Upper lobe of left lung (tissue), 6 donors: ENCODE data around the gene SGK2. TPM values are rescaled to one million over a fixed set of nuclear protein-coding genes. Genes with fewer than 3 reads are reported as not detected.

Experiments used
- ATAC-seq, 2 donors: fragments of 200-7000 bp; cut with Tn5 transposase; one replicate each; pipeline ENCODE4 v1.9.1; 2022; ENCODE audit warnings: mild to moderate bottlenecking in 2 of 2, moderate library complexity in 2 of 2; ENCODE audit not compliant: low FRiP score in 2 of 2
- DNase-seq, 2 donors: peaks; one replicate each; pipeline ENCODE4 v3.0.0-alpha.2; 2019 to 2020
- H3K27ac ChIP-seq, 4 donors: fragments of 200-600 bp; sonication (generic); one replicate each; pipeline ENCODE4 v1.5.1; 2016 to 2019
- H3K27me3 ChIP-seq, 4 donors: fragments of 200-600 bp; sonication (generic); one replicate each; pipeline ENCODE4 v1.5.1; 2017 to 2019
- H3K36me3 ChIP-seq, 4 donors: fragments of 200-600 bp; sonication (generic); one replicate each; pipeline ENCODE4 v1.5.1; 2016 to 2019
- H3K4me1 ChIP-seq, 4 donors: fragments of 200-600 bp; sonication (generic); one replicate each; pipeline ENCODE4 v1.5.1; 2018 to 2019
- H3K4me3 ChIP-seq, 4 donors: fragments of 200-600 bp; sonication (generic); one replicate each; pipeline ENCODE4 v1.5.1; 2017 to 2019; ENCODE audit warnings: mild to moderate bottlenecking in 2 of 4, moderate library complexity in 1 of 4
- H3K9me3 ChIP-seq, 4 donors: fragments of 200-600 bp; sonication (generic); one replicate each; pipeline ENCODE4 v1.5.1; 2018 to 2019
- CTCF ChIP-seq, 6 experiments: fragments of 450-650 bp in 4 of 6; fragments of 200-600 bp in 2 of 6; sonication (generic) in 2 of 6; IDR thresholded peaks; one replicate each; pipeline ENCODE4 v1.5.1; 2016 to 2019; ENCODE audit warnings: antibody characterized with exemption in 6 of 6
- EP300 ChIP-seq, 4 donors: sonication (generic); formaldehyde crosslinking; IDR thresholded peaks; one replicate each; pipeline ENCODE4 v1.5.1; 2017; ENCODE audit warnings: antibody characterized with exemption in 4 of 4, control low read depth in 2 of 4
- POLR2A ChIP-seq, 4 donors: fragments of 450-650 bp; IDR thresholded peaks; one replicate each; pipeline ENCODE4 v1.5.1; 2016 to 2017; ENCODE audit warnings: antibody characterized with exemption in 4 of 4, mild to moderate bottlenecking in 2 of 4
- POLR2AphosphoS5 ChIP-seq, 2 donors: sonication (generic); formaldehyde crosslinking; IDR thresholded peaks; one replicate each; pipeline ENCODE4 v1.5.1; 2017; ENCODE audit warnings: antibody characterized with exemption in 2 of 2
- WGBS, 2 donors: methylation state at CpG; one replicate each; pipeline ENCODE4 v1.1.5; 2017 to 2018; 5-methylcytosine and 5-hydroxymethylcytosine counted together
- total RNA-seq, 6 donors: library from RNA; depleted of rRNA in 4 of 6; stranded (reverse); fragments of >200 nt in 4 of 6; gene quantifications; one replicate each; pipeline versions ENCODE4 v1.1.0 to v1.2.1, GENCODE V29; 2016 to 2021
- donor health status: DM: no; HTN: no; CAD: no; lungs with moderate emphysema.
- donor health status: DM: no; HTN: yes; CAD: no; lungs with severe emphysema.

SGK2 gene
- total RNA-seq, 6 donors from 2014 or later = 0.91 to 1.9 (median 1.1) TPM

DNA sequence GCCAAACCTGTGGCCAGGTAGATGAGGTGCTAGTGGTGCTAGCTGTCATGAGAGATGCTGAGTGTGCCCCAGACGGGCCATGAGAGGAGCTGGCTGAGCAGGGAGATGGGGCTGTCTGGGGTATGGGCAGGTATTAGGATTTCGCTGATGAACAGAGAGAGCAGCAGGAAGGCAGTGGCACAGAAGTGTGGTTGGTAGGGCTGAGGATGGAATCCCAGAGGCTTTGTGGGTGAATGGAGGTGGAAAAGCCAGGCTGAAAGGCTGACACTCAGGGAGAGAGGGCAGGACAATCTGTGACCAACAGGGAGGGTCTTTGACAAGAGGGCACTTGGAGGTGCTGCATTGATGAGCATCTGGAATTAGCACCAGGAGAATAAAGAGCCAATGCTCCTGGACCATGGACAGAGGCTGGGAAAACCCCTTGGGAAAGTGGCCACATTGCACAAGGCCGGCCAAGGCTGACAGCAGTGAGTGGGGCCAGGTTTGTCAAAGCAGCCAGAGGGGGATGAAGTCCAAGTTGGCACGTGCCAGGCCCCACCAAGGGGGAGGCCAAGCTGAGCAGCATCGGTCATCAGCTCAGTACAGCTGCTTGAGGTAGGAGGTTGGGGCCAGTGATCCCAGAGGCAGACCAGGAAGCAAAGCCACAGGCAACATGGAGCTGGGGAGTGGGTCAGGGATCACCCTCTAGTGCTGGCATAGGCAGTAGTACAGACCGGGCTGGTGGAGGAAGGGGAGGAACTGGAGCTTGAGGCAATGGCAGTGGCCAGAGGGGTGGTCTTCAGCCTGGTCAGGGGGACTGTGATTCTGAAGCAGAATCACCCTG, 19.7 kb upstream of the SGK2 start:
- H3K36me3 ChIP-seq = peaks cover 0 to 21% (median 2%) of the 10 kb centered on the region in 4 donors
- WGBS, 2 donors = 70 to 94% methylated on average over 5 to 6 of the region's 6 CpGs
- no peak for DNase-seq
- no peak for ATAC-seq
- no peaks in the 10 kb centered on the region for H3K4me1 ChIP-seq
- H3K27me3 ChIP-seq = no peaks in the 10 kb centered on the region
- no peaks in the 10 kb centered on the region for H3K9me3 ChIP-seq
- H3K27ac ChIP-seq = no peak overlapping the region
- H3K4me3 ChIP-seq = no peak overlapping the region
- TF ChIP-seq POLR2A (IDR thresholded peaks at IDR 0.05) (no peak), EP300 (IDR thresholded peaks at IDR 0.05) (no peak), POLR2AphosphoS5 (IDR thresholded peaks at IDR 0.05) (no peak), CTCF (IDR thresholded peaks at IDR 0.05) (no peak)

DNA sequence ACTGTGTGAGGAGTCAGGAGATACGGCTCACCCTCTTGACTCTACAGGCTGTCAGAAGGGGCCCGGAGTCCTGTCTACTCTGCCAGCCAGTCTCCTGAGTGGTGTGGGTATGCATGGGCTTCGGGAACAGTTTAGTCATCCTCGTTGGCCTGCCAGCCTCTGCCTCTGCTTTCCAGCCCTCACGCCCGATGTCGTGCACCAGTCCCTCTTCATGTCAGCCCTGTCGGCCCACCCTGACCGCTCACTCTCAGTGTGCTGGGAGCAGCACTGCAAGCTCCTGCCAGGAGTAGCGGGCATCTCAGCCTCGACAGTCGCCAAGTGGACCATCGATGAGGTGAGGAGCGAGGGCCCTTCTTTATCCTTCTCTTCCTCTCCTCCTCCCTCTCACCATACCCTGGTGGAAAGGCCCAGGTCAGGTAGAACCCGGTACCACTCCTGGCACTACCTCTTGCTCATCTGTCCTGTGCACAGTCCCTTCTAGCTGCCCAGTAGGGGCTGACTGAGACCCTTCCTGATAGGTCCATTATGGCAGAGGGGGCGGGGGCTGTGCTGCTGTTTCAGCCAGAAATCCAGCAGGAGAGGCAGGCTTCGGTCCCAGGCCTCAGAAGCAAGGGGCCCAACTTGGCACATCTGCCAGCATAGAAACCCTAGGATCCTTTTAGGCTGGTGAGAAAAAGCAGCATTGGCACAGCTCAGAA, 18.7 kb upstream of the SGK2 start:
- Histone ChIP-seq H3K9me3 (no peaks in the 10 kb centered on the region), H3K27me3 (no peaks in the 10 kb centered on the region), H3K27ac (no peak overlapping the region), H3K4me1 (no peaks in the 10 kb centered on the region), H3K36me3 (peaks cover 0 to 19% (median 2%) of the 10 kb centered on the region in 4 donors), H3K4me3 (no peak overlapping the region)
- no peak for DNase-seq
- no peak for ATAC-seq
- no peak for TF ChIP-seq CTCF (IDR thresholded peaks at IDR 0.05)
- WGBS, 2 donors = 87 to 90% methylated on average over 16 to 17 of the region's 17 CpGs

- DNase-seq (no peak), ATAC-seq (no peak)
- 82 to 95% methylated on average over 6 to 7 of the region's 7 CpGs for WGBS, 2 donors
- Histone ChIP-seq H3K27me3 (no peaks in the 10 kb centered on the region), H3K27ac (no peak overlapping the region), H3K36me3 (peaks cover 0 to 16% (median 2%) of the 10 kb centered on the region in 4 donors), H3K9me3 (no peaks in the 10 kb centered on the region), H3K4me1 (no peaks in the 10 kb centered on the region), H3K4me3 (no peak overlapping the region)
- TF ChIP-seq EP300 (IDR thresholded peaks at IDR 0.05) (no peak), POLR2AphosphoS5 (IDR thresholded peaks at IDR 0.05) (no peak), POLR2A (IDR thresholded peaks at IDR 0.05) (no peak), CTCF (IDR thresholded peaks at IDR 0.05) (no peak)
Observed at GRCh38 chr20:43540673-43541060, 18.2 kb upstream of the SGK2 start.

GRCh38 chr20:43541214-43541613, 17.6 kb upstream of the SGK2 start:
- peaks cover 0 to 11% (median 0%) of the 10 kb centered on the region in 4 donors for H3K36me3 ChIP-seq
- ATAC-seq (no peak), DNase-seq (no peak)
- no peak overlapping the region for H3K27ac ChIP-seq
- no peaks in the 10 kb centered on the region for H3K4me1 ChIP-seq
- 70 to 74% methylated on average over 2 of the region's 2 CpGs for WGBS, 2 donors
- TF ChIP-seq EP300 (IDR thresholded peaks at IDR 0.05) = no peak
- no peak for TF ChIP-seq POLR2AphosphoS5 (IDR thresholded peaks at IDR 0.05)
- no peak for TF ChIP-seq CTCF (IDR thresholded peaks at IDR 0.05)
- no peak for TF ChIP-seq POLR2A (IDR thresholded peaks at IDR 0.05)
- no peak overlapping the region for H3K4me3 ChIP-seq
- H3K9me3 ChIP-seq = no peaks in the 10 kb centered on the region
- H3K27me3 ChIP-seq = no peaks in the 10 kb centered on the region
